HS-27A (cell line): Measurements from ENCODE around the gene TBX1.
"Not testable (repeated sequence)": the region's sequence is repeated elsewhere in the genome, so short reads cannot be mapped to it uniquely, and the experiment has no call there.

Experiments used
- DNase-seq: peaks from one replicate; pipeline ENCODE4 v3.0.0-alpha.2; 2012; ENCODE audit warnings: low read depth, missing footprints

TBX1 gene

GRCh38 chr22:19723232-19723982 lies 37.2 kb upstream of the TBX1 start, which contains the start of gene GP1BB:
TSS of gene GP1BB (plus strand) at chr22:19723539. CDS start at chr22:19723570, 31 bp downstream.
- no peak for DNase-seq

DNA sequence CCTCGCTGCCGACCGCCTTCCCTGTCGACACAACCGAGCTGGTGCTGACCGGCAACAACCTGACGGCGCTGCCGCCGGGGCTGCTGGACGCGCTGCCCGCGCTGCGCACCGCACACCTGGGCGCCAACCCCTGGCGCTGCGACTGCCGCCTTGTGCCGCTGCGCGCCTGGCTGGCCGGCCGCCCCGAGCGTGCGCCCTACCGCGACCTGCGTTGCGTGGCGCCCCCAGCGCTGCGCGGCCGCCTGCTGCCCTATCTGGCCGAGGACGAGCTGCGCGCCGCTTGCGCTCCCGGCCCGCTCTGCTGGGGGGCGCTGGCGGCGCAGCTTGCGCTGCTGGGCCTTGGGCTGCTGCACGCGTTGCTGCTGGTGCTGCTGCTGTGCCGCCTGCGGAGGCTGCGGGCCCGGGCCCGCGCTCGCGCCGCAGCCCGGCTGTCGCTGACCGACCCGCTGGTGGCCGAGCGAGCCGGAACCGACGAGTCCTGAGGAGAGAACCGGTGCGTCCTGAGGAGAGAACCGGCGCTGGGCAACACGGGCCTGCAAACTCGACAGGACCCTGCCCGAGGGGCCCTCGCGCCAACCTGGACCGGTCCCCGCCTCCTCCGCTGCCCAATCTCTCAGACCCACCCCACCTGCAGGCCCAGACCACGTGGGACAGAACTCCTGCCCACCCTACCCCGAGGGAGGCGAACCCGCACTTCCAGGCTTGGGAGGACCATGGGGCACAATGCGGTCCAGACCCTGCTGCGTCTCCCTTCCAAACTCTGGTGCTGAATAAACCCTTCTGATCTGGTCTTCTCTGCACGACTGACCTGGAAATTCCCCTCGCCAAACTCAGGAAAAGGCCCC lies 36.4 kb upstream of the TBX1 start:
- DNase-seq: no peak

GRCh38 chr22:19724927-19725661 lies 35.5 kb upstream of the TBX1 start:
- DNase-seq: no peak

GRCh38 chr22:19726064-19726788 lies 34.4 kb upstream of the TBX1 start:
- DNase-seq: not testable (repeated sequence)

DNA sequence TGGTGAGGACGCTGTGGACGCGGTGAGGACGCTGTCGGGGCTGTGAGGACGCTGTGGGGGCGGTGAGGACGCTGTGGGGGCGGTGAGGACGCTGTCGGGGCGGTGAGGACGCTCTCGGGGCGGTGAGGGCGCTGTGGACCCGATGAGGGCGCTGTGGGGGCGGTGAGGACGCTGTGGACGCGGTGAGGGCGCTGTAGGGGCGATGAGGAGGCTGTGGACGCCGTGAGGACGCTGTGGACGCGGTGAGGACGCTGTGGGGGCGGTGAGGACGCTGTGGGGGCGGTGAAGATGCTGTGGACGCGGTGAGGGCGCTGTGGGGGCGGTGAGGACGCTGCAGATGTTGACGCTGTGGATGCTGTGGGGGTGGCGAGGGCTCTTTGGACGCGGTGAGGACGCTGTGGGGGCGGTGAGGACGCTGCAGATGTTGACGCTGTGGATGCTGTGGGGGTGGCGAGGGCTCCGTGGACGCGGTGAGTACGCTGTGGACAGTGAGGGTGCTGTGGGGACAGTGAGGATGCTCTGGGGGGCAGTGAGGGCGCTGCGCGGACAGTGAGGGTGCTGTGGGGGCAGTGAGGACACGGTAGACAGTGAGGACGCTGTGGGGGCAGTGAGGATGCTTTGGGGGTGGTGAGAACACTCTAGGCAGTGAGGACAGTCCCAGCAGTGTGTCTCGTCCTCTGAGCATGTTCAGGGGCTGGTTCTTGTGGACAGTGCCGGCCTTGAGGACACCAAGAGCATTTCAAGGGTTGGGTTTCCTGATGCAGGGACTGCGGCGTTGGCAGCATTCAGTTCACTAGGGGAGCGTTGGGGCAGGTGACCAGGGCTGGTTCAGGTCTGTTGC lies 33.0 kb upstream of the TBX1 start:
- no peak for DNase-seq

DNA sequence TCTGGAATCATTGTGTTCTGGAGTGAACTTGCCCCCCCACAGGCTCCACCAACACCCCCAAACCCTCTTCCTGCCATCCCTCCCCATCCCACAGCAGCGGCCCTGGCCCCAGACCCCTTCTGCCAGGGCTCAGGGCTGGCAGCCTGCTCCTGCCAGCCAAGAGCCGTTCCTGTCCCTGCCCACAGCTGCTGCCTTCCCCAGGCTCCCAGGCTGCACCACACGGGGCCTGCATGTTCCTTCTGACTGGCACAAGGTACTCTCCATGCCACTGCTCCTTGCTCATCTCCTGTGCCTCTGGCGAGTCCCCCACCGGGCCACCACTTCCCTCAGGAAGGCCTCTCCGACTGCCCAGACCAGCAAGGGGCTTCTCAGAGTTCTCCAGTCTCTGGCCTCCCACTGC lies 32.3 kb upstream of the TBX1 start:
- no peak for DNase-seq

GRCh38 chr22:19728836-19729235 lies 31.7 kb upstream of the TBX1 start:
- no peak for DNase-seq

DNA sequence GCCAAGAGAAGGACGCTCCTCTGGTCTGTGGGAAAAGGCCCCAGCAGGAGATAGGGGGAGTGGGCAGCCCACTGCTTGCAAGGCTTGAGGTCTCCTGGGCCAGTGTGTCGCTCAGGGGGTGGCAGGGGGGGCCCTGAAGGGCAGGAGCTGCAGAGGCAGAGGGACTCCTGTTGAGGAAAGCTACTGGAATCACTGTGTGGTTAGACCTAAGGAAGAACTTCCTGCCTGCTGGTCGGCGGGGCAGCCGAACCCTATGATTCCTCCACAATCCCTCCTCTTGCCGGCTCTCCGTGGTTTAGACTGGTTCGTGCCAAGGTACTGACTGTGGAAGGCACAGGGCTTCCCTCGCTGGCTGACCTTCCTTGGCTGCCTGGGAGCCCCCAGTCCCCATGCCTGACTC lies 31.1 kb upstream of the TBX1 start:
- no peak for DNase-seq

- no peak for DNase-seq
Observed at GRCh38 chr22:19730198-19730597, 30.4 kb upstream of the TBX1 start.

GRCh38 chr22:19730655-19731360 lies 29.8 kb upstream of the TBX1 start:
- DNase-seq: peak; percentile 46

DNA sequence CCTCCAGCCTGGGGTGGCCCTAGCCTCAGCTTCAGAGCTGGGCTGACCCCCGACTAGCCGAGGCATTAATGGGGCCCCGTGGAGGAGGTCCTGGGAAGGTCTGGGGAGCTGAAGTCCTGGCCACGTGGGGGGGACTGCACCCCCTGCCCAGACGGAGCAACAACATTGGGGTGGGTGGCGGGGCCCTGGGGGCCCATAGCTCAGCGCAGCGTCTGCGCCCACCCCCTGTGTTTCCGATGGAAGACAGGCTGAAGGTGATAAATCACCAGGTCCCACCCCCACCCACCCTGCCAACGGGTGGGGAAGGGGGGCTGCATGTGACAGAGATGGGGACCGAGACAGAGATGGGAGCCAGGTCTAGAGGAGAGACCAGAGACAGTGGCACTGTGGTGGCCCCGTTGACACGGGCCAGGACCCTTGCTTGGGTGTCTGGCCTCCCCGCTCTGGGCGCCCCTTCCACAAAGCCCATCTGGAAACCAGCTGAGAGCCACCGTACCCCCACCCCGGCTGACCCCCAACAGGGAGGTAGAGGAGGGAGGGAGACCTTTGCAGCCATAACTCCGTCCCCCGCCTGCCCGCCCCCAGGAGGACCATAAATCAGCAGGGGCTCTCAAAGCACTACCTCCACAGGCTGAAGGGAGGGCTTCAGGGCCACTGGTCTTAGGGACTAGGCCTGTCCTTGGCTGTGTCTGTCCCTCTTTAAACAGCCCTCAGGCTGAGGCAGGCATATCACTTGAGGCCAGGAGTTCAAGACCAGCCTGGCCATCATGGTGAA lies 29.0 kb upstream of the TBX1 start:
- DNase-seq: no peak

DNA sequence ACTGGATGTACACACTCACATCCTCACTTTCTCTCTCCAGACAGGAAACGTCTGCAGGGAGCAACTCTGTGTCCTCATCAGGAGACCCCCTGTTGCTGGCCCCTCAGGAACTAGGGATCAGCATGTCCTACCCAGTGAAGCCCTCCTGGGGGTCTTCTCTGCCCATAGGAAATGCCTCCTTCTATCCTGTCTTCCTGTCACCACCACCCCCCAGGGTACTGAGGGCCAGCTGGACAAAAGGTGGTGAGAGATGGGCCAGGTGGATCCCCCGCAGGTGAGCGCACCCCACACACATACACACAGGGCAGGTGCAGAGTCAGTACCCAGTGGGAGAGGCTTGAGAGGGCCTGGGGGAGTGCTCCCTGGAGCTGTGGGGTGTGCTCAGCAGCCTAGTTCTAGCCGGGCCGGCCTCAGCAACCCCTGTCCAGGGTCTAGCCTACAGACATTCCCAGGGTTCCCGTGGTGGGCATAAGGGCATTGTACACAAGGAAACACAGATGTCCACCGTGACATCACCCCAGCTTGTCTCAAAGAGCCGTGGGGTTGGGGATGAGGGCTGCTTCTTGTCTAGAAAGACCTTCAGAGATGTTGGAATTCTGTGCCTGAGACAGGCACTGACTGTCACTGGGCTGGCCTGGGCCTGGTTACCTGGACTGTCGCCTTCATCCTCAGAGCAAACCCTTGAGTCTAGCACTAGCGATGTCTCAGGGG lies 28.0 kb upstream of the TBX1 start:
- no peak for DNase-seq

GRCh38 chr22:19733755-19734154 lies 26.8 kb upstream of the TBX1 start:
- no peak for DNase-seq

GRCh38 chr22:19734163-19734562 lies 26.4 kb upstream of the TBX1 start:
- no peak for DNase-seq

- no peak for DNase-seq
Observed at GRCh38 chr22:19734837-19735382, 25.7 kb upstream of the TBX1 start.

DNA sequence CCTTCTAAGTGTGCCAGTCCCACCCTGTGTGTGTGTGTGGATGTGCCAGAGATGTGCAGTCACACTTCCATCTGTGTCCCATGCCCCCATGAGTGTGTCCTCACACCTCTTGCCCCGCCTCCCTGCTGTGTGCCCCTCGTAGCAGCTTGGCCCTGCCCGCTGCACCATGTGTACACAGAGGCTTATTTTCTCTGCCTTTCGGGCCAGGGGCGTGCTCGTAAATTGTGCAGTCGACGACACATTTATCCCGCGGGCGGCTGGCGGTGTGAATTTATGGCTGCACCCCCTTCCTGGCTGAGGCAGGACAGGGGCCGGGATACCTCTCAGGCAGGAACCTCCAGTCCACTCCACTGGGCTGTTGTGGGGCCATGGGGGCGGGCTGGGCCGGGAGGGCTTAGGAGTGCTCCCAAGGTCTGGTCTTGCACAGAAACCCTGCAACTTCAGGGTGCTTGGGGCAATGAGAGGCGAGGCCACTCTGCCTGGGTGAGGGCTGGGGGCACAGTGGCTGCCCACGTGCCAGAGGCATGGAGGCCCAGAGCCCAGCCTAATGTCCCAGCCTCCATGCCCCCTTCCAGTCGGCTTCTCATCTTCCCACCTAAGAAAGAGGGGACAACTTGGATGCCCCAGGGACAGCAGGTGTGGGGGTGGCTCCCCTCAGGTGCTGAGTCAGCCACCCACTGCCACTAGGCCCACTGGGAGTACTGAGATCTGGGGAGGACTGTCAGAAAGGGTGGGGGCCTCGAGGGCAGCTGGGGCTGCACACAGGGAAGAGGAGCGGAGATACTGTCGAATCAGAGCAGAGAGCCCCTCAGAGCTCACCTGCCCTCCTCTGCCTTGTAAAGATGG lies 24.7 kb upstream of the TBX1 start:
- no peak for DNase-seq

GRCh38 chr22:19737846-19738663 lies 22.5 kb upstream of the TBX1 start:
- DNase-seq: no peak
